IPS DF 6.9 (cell line): ENCODE data around the gene BRF1.
"Not testable (repeated sequence)": the region's sequence is repeated elsewhere in the genome, so short reads cannot be mapped to it uniquely, and the experiment has no call there.

ENCODE experiments used
- DNase-seq: peaks from one replicate; pipeline ENCODE4 v3.0.0-alpha.2; 2013; ENCODE audit warnings: low read depth, low spot score
- H3K27ac ChIP-seq: one replicate; pipeline ENCODE4 v1.5.1; 2013; ENCODE audit warnings: low read length, control low read depth
- H3K27me3 ChIP-seq: 2 replicates; pipeline ENCODE4 v1.6.1; 2013; ENCODE audit warnings: mild to moderate bottlenecking, low read length; ENCODE audit not compliant: control insufficient read depth, insufficient read depth
- H3K36me3 ChIP-seq: 2 replicates; pipeline ENCODE4 v1.6.1; 2013; ENCODE audit warnings: low read length; ENCODE audit not compliant: control insufficient read depth, insufficient read depth
- H3K4me1 ChIP-seq: 2 replicates; pipeline ENCODE4 v1.6.1; 2013; ENCODE audit warnings: low read length; ENCODE audit not compliant: control insufficient read depth, insufficient read depth
- H3K4me3 ChIP-seq: 2 replicates; pipeline ENCODE4 v1.5.1; 2013; ENCODE audit warnings: mild to moderate bottlenecking, low read length
- H3K9me3 ChIP-seq: 2 replicates; pipeline ENCODE4 v1.6.1; 2013; ENCODE audit warnings: low read length, inconsistent platforms; ENCODE audit not compliant: control insufficient read depth, insufficient read depth
- WGBS: extraction: QIAGEN DNeasy Blood & Tissue Kit; methylation state at CpG from one replicate; pipeline ENCODE4 v1.1.7; 2013; ENCODE audit warnings: mixed read lengths, missing lambda C conversion rate; ENCODE audit not compliant: insufficient read length, insufficient coverage; 5-methylcytosine and 5-hydroxymethylcytosine counted together

BRF1 gene

GRCh38 chr14:105337966-105338741, 37.4 kb upstream of the BRF1 start:
- no peak for DNase-seq
- Histone ChIP-seq H3K27ac (no peak overlapping the region), H3K27me3 (no peaks in the 10 kb centered on the region), H3K4me3 (no peak overlapping the region), H3K36me3 (no peaks in the 10 kb centered on the region; the same call in 1 of the 2 replicates), H3K9me3 (no peaks in the 10 kb centered on the region), H3K4me1 (no peaks in the 10 kb centered on the region)
- WGBS = no CpG with 5 or more reads among the region's 18 CpGs

- Histone ChIP-seq H3K9me3 (no peaks in the 10 kb centered on the region), H3K4me3 (no peak overlapping the region), H3K27me3 (no peaks in the 10 kb centered on the region), H3K27ac (no peak overlapping the region), H3K4me1 (no peaks in the 10 kb centered on the region), H3K36me3 (no peaks in the 10 kb centered on the region; the same call in 1 of the 2 replicates)
- WGBS = no CpG with 5 or more reads among the region's 6 CpGs
- no peak for DNase-seq
These were observed 36.6 kb upstream of the BRF1 start for GRCh38 chr14:105337433-105337832.

- WGBS = no CpG with 5 or more reads among the region's 26 CpGs
- H3K4me3 ChIP-seq = no peak overlapping the region
These were observed 35.9 kb upstream of the BRF1 start for GRCh38 chr14:105336477-105337287.

GRCh38 chr14:105335735-105336476, 35.1 kb upstream of the BRF1 start:
- Histone ChIP-seq H3K27me3 (no peaks in the 10 kb centered on the region), H3K4me3 (no peak overlapping the region), H3K4me1 (no peaks in the 10 kb centered on the region), H3K36me3 (no peaks in the 10 kb centered on the region; the same call in 1 of the 2 replicates), H3K9me3 (no peaks in the 10 kb centered on the region), H3K27ac (no peak overlapping the region)
- no peak for DNase-seq
- no CpG with 5 or more reads among the region's 33 CpGs for WGBS

More at GRCh38 chr14:105336477-105337287, 35.9 kb upstream of the BRF1 start:
- Histone ChIP-seq H3K4me1 (no peaks in the 10 kb centered on the region), H3K27ac (no peak overlapping the region), H3K9me3 (no peaks in the 10 kb centered on the region), H3K27me3 (no peaks in the 10 kb centered on the region), H3K36me3 (no peaks in the 10 kb centered on the region; the same call in 1 of the 2 replicates)
- DNase-seq = no peak

- not testable (repeated sequence) for H3K27me3 ChIP-seq, H3K4me3 ChIP-seq, H3K4me1 ChIP-seq, H3K9me3 ChIP-seq, DNase-seq, H3K27ac ChIP-seq, H3K36me3 ChIP-seq
- no CpG with 5 or more reads among the region's 22 CpGs for WGBS
These were observed 34.4 kb upstream of the BRF1 start for GRCh38 chr14:105335231-105335542.

- Histone ChIP-seq H3K4me3 (no peak overlapping the region), H3K36me3 (no peaks in the 10 kb centered on the region; the same call in 1 of the 2 replicates), H3K9me3 (no peaks in the 10 kb centered on the region), H3K27me3 (no peaks in the 10 kb centered on the region), H3K4me1 (peaks cover 2% of the 10 kb centered on the region; the same call in 1 of the 2 replicates), H3K27ac (no peak overlapping the region)
- DNase-seq = no peak
- WGBS = no CpG with 5 or more reads among the region's 17 CpGs
These were observed 33.8 kb upstream of the BRF1 start for GRCh38 chr14:105334383-105335230.

GRCh38 chr14:105333613-105334364, 33.0 kb upstream of the BRF1 start:
- H3K9me3 ChIP-seq = no peaks in the 10 kb centered on the region
- no peaks in the 10 kb centered on the region for H3K27me3 ChIP-seq
- no peaks in the 10 kb centered on the region; the same call in 1 of the 2 replicates for H3K36me3 ChIP-seq
- no peak for DNase-seq
- H3K27ac ChIP-seq = no peak overlapping the region
- peaks cover 2% of the 10 kb centered on the region; the same call in 1 of the 2 replicates for H3K4me1 ChIP-seq
- WGBS = no CpG with 5 or more reads among the region's 18 CpGs
- no peak overlapping the region for H3K4me3 ChIP-seq

- Histone ChIP-seq H3K27ac (no peak overlapping the region), H3K4me1 (peaks cover 4% of the 10 kb centered on the region; the same call in 1 of the 2 replicates), H3K4me3 (no peak overlapping the region; the same call in 1 of the 2 replicates), H3K36me3 (no peaks in the 10 kb centered on the region; the same call in 1 of the 2 replicates), H3K9me3 (no peaks in the 10 kb centered on the region), H3K27me3 (no peaks in the 10 kb centered on the region)
- WGBS = no CpG with 5 or more reads among the region's 15 CpGs
- DNase-seq = no peak
These were observed 32.3 kb upstream of the BRF1 start for GRCh38 chr14:105333020-105333490.

GRCh38 chr14:105332350-105332874, 31.6 kb upstream of the BRF1 start:
- no peak overlapping the region for H3K4me3 ChIP-seq
- DNase-seq = no peak
- no peaks in the 10 kb centered on the region; the same call in 1 of the 2 replicates for H3K36me3 ChIP-seq
- peaks cover 9% of the 10 kb centered on the region for H3K4me1 ChIP-seq
- H3K27me3 ChIP-seq = no peaks in the 10 kb centered on the region
- no peaks in the 10 kb centered on the region for H3K9me3 ChIP-seq
- no peak overlapping the region for H3K27ac ChIP-seq
- WGBS = no CpG with 5 or more reads among the region's 11 CpGs
